GM20431 (cell line): ENCODE measurements around the gene IFT52.
"Not testable (repeated sequence)": the region's sequence is repeated elsewhere in the genome, so short reads cannot be mapped to it uniquely, and the experiment has no call there.

Experiments used
- in situ Hi-C: fragments of 300-500 bp; cut with MseI, MboI; formaldehyde crosslinking; loops from one replicate; pipeline ENCODE4 v1.15.0; 2020; ENCODE audit warnings: low sequenced_read_pairs; ENCODE audit not compliant: unreplicated experiment

The IFT52 gene

GRCh38 chr20:43564993-43565757, 25.6 kb upstream of the IFT52 start:
- in situ Hi-C loops, result no loop called here

GRCh38 chr20:43565758-43566104, 25.0 kb upstream of the IFT52 start:
- in situ Hi-C loops, result no loop called here

GRCh38 chr20:43567477-43567876, 23.3 kb upstream of the IFT52 start:
- in situ Hi-C loops, result no loop called here

- in situ Hi-C loops, result no loop called here
Observed at GRCh38 chr20:43568706-43569105, 22.0 kb upstream of the IFT52 start.

GRCh38 chr20:43569282-43569681, 21.5 kb upstream of the IFT52 start:
- in situ Hi-C loops, result no loop called here

- in situ Hi-C loops, result no loop called here
Observed at GRCh38 chr20:43570496-43570895, 20.2 kb upstream of the IFT52 start.

- in situ Hi-C loops, result no loop called here
Observed at GRCh38 chr20:43571310-43571709, 19.4 kb upstream of the IFT52 start.

- in situ Hi-C loops, result no loop called here
Observed at GRCh38 chr20:43571771-43572170, 19.0 kb upstream of the IFT52 start.

- in situ Hi-C loops, result no loop called here
Observed at GRCh38 chr20:43572891-43573290, 17.8 kb upstream of the IFT52 start.

GRCh38 chr20:43576108-43576507, 14.6 kb upstream of the IFT52 start:
- in situ Hi-C loops, result no loop called here

GRCh38 chr20:43579861-43580793, 10.6 kb upstream of the IFT52 start:
- in situ Hi-C loops, result no loop called here

- in situ Hi-C loops, result no loop called here
Observed at GRCh38 chr20:43583133-43583864, 7.4 kb upstream of the IFT52 start.

- in situ Hi-C loops, result no loop called here
Observed at GRCh38 chr20:43583982-43584432, 6.7 kb upstream of the IFT52 start.

- in situ Hi-C loops, result no loop called here
Observed at GRCh38 chr20:43584448-43585136, 6.1 kb upstream of the IFT52 start.

- in situ Hi-C loops, result no loop called here
Observed at GRCh38 chr20:43586641-43587040, 4.1 kb upstream of the IFT52 start.

- in situ Hi-C loops, result not testable (repeated sequence)
Observed at GRCh38 chr20:43588526-43588925, 2.2 kb upstream of the IFT52 start.

- in situ Hi-C loops, result no loop called here
Observed at GRCh38 chr20:43590036-43590391, 723 bp upstream of the IFT52 start.

GRCh38 chr20:43601960-43602359, 11.2 kb downstream of the IFT52 start:
- in situ Hi-C loops, result not testable (repeated sequence)

GRCh38 chr20:43603124-43603523, 12.4 kb downstream of the IFT52 start:
- in situ Hi-C loops, result no loop called here

GRCh38 chr20:43605715-43606114, 15.0 kb downstream of the IFT52 start:
- in situ Hi-C loops, result no loop called here
